H1 (cell line): ENCODE measurements around the gene TXNDC11. TPM values are rescaled to one million over a fixed set of nuclear protein-coding genes. Genes with fewer than 3 reads are reported as not detected.
"Not testable (repeated sequence)": the region's sequence is repeated elsewhere in the genome, so short reads cannot be mapped to it uniquely, and the experiment has no call there.

Source experiments
- CTCF ChIA-PET: fragments of 300-600 bp; sonication (Branson Sonifier 250); formaldehyde crosslinking; loops from one replicate; lab custom pipeline; 2021; ENCODE audit not compliant: partially characterized antibody; lab: Charles Lee
- POLR2A ChIA-PET: fragments of 300-600 bp; sonication (Branson Sonifier 250); formaldehyde crosslinking; loops from one replicate; lab custom pipeline; 2021; ENCODE audit warnings: inconsistent platforms; ENCODE audit not compliant: partially characterized antibody; lab: Charles Lee
- DNase-seq, 2 experiments: peaks; one replicate each; pipeline versions ENCODE4 v3.0.0 to v3.0.0-alpha.2; 2010 to 2022; ENCODE audit warnings: low spot score in 2 of 2, low read depth in 1 of 2, mixed read lengths in 1 of 2
- FAIRE-seq: peaks from 2 replicates; lab custom pipeline; 2011; peaks lifted over from hg19 to GRCh38; lab: Jason Lieb, UNC
- H2AFZ ChIP-seq: 2 replicates; pipeline ENCODE4 v1.8.1; 2012; ENCODE audit warnings: low read length, inconsistent platforms
- H2AK5ac ChIP-seq: 2 replicates; pipeline ENCODE4 v1.6.1; 2013; ENCODE audit warnings: low read depth, low read length
- H2BK120ac ChIP-seq: replicated peaks from 2 replicates; pipeline ENCODE3; 2013; ENCODE audit warnings: low read depth, low read length, inconsistent platforms
- H2BK12ac ChIP-seq: 2 replicates; pipeline ENCODE4 v1.6.1; 2013; ENCODE audit warnings: low read depth, low read length
- H2BK15ac ChIP-seq: 2 replicates; pipeline ENCODE4 v1.6.1; 2013; ENCODE audit warnings: low read length
- H2BK20ac ChIP-seq: 2 replicates; pipeline ENCODE4 v1.6.1; 2013; ENCODE audit warnings: low read length
- H2BK5ac ChIP-seq: 2 replicates; pipeline ENCODE4 v1.6.1; 2013; ENCODE audit warnings: low read depth, low read length
- H3K14ac ChIP-seq: 2 replicates; pipeline ENCODE4 v1.6.1; 2013; ENCODE audit warnings: inconsistent platforms; ENCODE audit not compliant: insufficient read length
- H3K18ac ChIP-seq: 2 replicates; pipeline ENCODE4 v1.6.1; 2013; ENCODE audit warnings: low read length; ENCODE audit errors: extremely low read depth
- H3K23ac ChIP-seq: 2 replicates; pipeline ENCODE4 v1.6.1; 2013; ENCODE audit warnings: inconsistent platforms; ENCODE audit not compliant: insufficient read length
- H3K23me2 ChIP-seq: 2 replicates; pipeline ENCODE4 v1.6.1; 2013; ENCODE audit warnings: low read depth, low read length
- H3K27ac ChIP-seq: 2 replicates; pipeline ENCODE4 v1.6.1; 2011; ENCODE audit warnings: low read depth, low read length, inconsistent platforms
- H3K27me3 ChIP-seq, 4 experiments: replicated peaks in 1 of 4; 1 replicate in 1 of 4; 2 replicates in 3 of 4; pipeline versions ENCODE4 v1.6.1 to v1.8.1; 2011 to 2013; ENCODE audit warnings: low read length in 3 of 4, mild to moderate bottlenecking in 3 of 4, inconsistent platforms in 2 of 4, mixed read lengths in 2 of 4, moderate library complexity in 1 of 4; ENCODE audit not compliant: control insufficient read depth in 3 of 4, insufficient read depth in 3 of 4; ENCODE audit errors: extremely low read depth in 1 of 4
- H3K36me3 ChIP-seq, 4 experiments: 2 replicates each; pipeline versions ENCODE4 v1.6.1 to v1.8.1; 2011 to 2013; ENCODE audit warnings: mild to moderate bottlenecking in 4 of 4, low read length in 3 of 4, moderate library complexity in 2 of 4, control low read depth in 1 of 4, inconsistent platforms in 1 of 4; ENCODE audit not compliant: insufficient read depth in 4 of 4, control insufficient read depth in 2 of 4
- H3K4ac ChIP-seq: replicated peaks from 2 replicates; pipeline ENCODE3; 2013; ENCODE audit warnings: low read length, low read depth, mixed read lengths, inconsistent platforms; ENCODE audit not compliant: insufficient read length
- H3K4me1 ChIP-seq, 4 experiments: replicated peaks in 1 of 4; 1 replicate in 1 of 4; 2 replicates in 3 of 4; pipeline versions ENCODE4 v1.6.1 to v1.8.1; 2011 to 2013; ENCODE audit warnings: low read length in 3 of 4, inconsistent platforms in 2 of 4, mixed read lengths in 1 of 4; ENCODE audit not compliant: insufficient read depth in 4 of 4, control insufficient read depth in 3 of 4
- H3K4me2 ChIP-seq, 2 experiments: 2 replicates each; pipeline versions ENCODE4 v1.6.1 to v1.8.1; 2011 to 2013; ENCODE audit warnings: low read depth in 2 of 2, low read length in 2 of 2, control low read depth in 1 of 2, inconsistent platforms in 1 of 2, mild to moderate bottlenecking in 1 of 2; ENCODE audit not compliant: insufficient read depth in 1 of 2
- H3K4me3 ChIP-seq, 4 experiments: fragments of 200-600, 300-600 bp in 1 of 4; sonication (generic), shearing (Covaris generic), sonication (Bioruptor Twin) in 1 of 4; 2 replicates each; pipeline versions ENCODE4 v1.5.1 to v1.8.1; 2011 to 2016; ENCODE audit warnings: low read length in 4 of 4, low read depth in 3 of 4, control low read depth in 2 of 4, inconsistent platforms in 2 of 4, mild to moderate bottlenecking in 2 of 4, mixed read lengths in 1 of 4, moderate library complexity in 1 of 4; ENCODE audit not compliant: insufficient read depth in 2 of 4; ENCODE audit errors: extremely low read depth in 1 of 4
- H3K56ac ChIP-seq: replicated peaks from 2 replicates; pipeline ENCODE3; 2013; ENCODE audit warnings: low read depth, mild to moderate bottlenecking, mixed read lengths, low read length, inconsistent platforms; ENCODE audit not compliant: insufficient read length
- H3K79me1 ChIP-seq: 2 replicates; pipeline ENCODE4 v1.6.1; 2013; ENCODE audit warnings: low read depth, low read length, control low read depth
- H3K79me2 ChIP-seq, 2 experiments: 2 replicates each; pipeline versions ENCODE4 v1.6.1 to v1.8.1; 2012 to 2013; ENCODE audit warnings: low read length in 2 of 2, mild to moderate bottlenecking in 2 of 2, inconsistent platforms in 1 of 2; ENCODE audit not compliant: insufficient read depth in 2 of 2, control insufficient read depth in 1 of 2
- H3K9ac ChIP-seq, 4 experiments: replicated peaks in 1 of 4; 1 replicate in 1 of 4; 2 replicates in 3 of 4; pipeline versions ENCODE4 v1.6.1 to v1.8.1; 2011 to 2013; ENCODE audit warnings: low read depth in 3 of 4, low read length in 3 of 4, control low read depth in 2 of 4, mild to moderate bottlenecking in 2 of 4, moderate library complexity in 2 of 4, inconsistent platforms in 1 of 4; ENCODE audit errors: extremely low read depth in 1 of 4
- H3K9me3 ChIP-seq, 2 experiments: 2 replicates each; pipeline versions ENCODE4 v1.6.1 to v1.8.1; 2012 to 2013; ENCODE audit warnings: mild to moderate bottlenecking in 2 of 2, moderate library complexity in 2 of 2, control low read depth in 1 of 2, inconsistent platforms in 1 of 2, low read depth in 1 of 2, low read length in 1 of 2, mixed read lengths in 1 of 2; ENCODE audit not compliant: insufficient read depth in 2 of 2
- H4K20me1 ChIP-seq, 2 experiments: replicated peaks in 1 of 2; 2 replicates each; pipeline versions ENCODE3 to v1.8.1; 2011 to 2013; ENCODE audit warnings: inconsistent platforms in 2 of 2, low read length in 2 of 2, mild to moderate bottlenecking in 1 of 2; ENCODE audit not compliant: insufficient read depth in 2 of 2, control insufficient read depth in 1 of 2
- H4K5ac ChIP-seq: 2 replicates; pipeline ENCODE4 v1.6.1; 2013; ENCODE audit warnings: low read length, low read depth, mixed read lengths, inconsistent platforms; ENCODE audit not compliant: insufficient read length
- H4K8ac ChIP-seq: 2 replicates; pipeline ENCODE4 v1.8.0; 2013; ENCODE audit warnings: mild to moderate bottlenecking, moderate library complexity, low read length, inconsistent platforms; ENCODE audit not compliant: insufficient read depth; ENCODE audit errors: extremely low read depth
- H4K91ac ChIP-seq: replicated peaks from 2 replicates; pipeline ENCODE3; 2013; ENCODE audit warnings: low read length, mixed read lengths, inconsistent platforms; ENCODE audit not compliant: insufficient read length
- BCL11A ChIP-seq, 2 experiments: IDR thresholded peaks; one replicate each; pipeline ENCODE4 v1.6.1; 2011; ENCODE audit warnings: low read depth in 2 of 2, low read length in 2 of 2, mild to moderate bottlenecking in 2 of 2
- CBX8 ChIP-seq: fragments of 300-800, 300-1000 bp; sonication (generic); IDR thresholded peaks from 2 replicates; pipeline ENCODE4 v1.7.1; 2016; ENCODE audit warnings: low read depth, low read length, borderline replicate concordance
- CREB1 ChIP-seq: IDR thresholded peaks from 2 replicates; pipeline ENCODE4 v1.6.1; 2012; ENCODE audit warnings: inconsistent platforms
- HDAC2 ChIP-seq, 2 experiments: fragments of 300-600 bp in 1 of 2; sonication (generic) in 1 of 2; IDR thresholded peaks; 2 replicates each; pipeline ENCODE4 v1.6.1; 2011 to 2012; ENCODE audit warnings: low read depth in 2 of 2, low read length in 2 of 2, mild to moderate bottlenecking in 2 of 2, moderate library complexity in 2 of 2, borderline replicate concordance in 1 of 2, inconsistent platforms in 1 of 2
- POLR2AphosphoS5 ChIP-seq: IDR thresholded peaks from 2 replicates; pipeline ENCODE4 v1.6.1; 2011; ENCODE audit warnings: low read depth, low read length
- SRF ChIP-seq: IDR thresholded peaks from 2 replicates; pipeline ENCODE4 v1.6.1; 2011; ENCODE audit warnings: mild to moderate bottlenecking, low read depth, low read length, moderate library complexity
- TEAD4 ChIP-seq: IDR thresholded peaks from 2 replicates; pipeline ENCODE4 v1.6.1; 2012; ENCODE audit warnings: low read depth, low read length, inconsistent platforms, mixed read lengths
- WGBS, 2 experiments: shearing (Covaris generic) in 1 of 2; methylation state at CpG; one replicate each; pipeline versions ENCODE4 v1.1.6 to v1.1.7; 2013 to 2015; ENCODE audit warnings: low lambda C conversion rate in 2 of 2, mixed read lengths in 2 of 2, inconsistent platforms in 1 of 2, low coverage in 1 of 2, missing lambda C conversion rate in 1 of 2; ENCODE audit not compliant: insufficient replicate concordance in 2 of 2, insufficient coverage in 1 of 2, insufficient read length in 1 of 2; ENCODE audit errors: extremely low coverage in 1 of 2, missing lambda C conversion rate in 1 of 2; 5-methylcytosine and 5-hydroxymethylcytosine counted together
- polyA plus RNA-seq, 7 experiments: library from polyadenylated mRNA; depleted of rRNA in 3 of 7; stranded (reverse) in 5 of 7; unstranded in 2 of 7; fragments of >200 nt in 5 of 7; fragments of 200-250 nt in 2 of 7; gene quantifications; 1 replicate in 5 of 7; 2 replicates in 1 of 7; 4 replicates in 1 of 7; pipeline versions ENCODE4 v1.2.1 to v1.2.3, GENCODE V29; 2011 to 2013; ENCODE audit warnings: missing spikeins in 2 of 7, mixed read lengths in 2 of 7
- total RNA-seq: library from RNA; stranded (reverse); fragmentation: NEBNext Ultra II Directional; extraction: Animal tissue kit (Norgen Biotek cat#: 25700); gene quantifications from 2 replicates; pipeline ENCODE4 v1.2.1, GENCODE V29; 2021

The TXNDC11 gene
- total and polyA plus RNA-seq, 2 of the 8 experiments (the other 6 are each of a cell fraction or from before 2014, with no cell fraction given): 13.5 to 13.8 TPM

DNA sequence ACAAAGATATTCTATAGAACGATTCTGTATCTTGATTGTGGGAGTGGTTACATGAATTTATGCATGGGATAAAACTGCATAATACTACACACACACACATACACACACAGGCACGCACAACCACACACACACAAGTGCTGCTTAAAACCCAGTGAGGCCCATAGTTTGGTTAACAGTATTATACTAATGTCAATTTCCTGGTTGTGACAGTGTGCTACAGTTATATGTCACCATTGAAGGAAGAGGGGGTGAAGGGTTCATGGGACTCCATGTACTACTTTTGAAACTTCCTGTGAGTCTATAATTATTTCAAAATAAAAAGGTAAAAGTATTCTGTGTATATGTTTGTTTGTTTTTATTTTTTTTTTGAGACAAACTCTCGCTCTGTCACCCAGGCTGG is 46.3 kb upstream of the TXNDC11 start (continued):
- no peak for TF ChIP-seq BCL11A (IDR thresholded peaks at IDR 0.05; ENCODE audit: low read depth in 2 of 2, low read length in 2 of 2)
- no peak for TF ChIP-seq HDAC2 (IDR thresholded peaks at IDR 0.05; ENCODE audit: borderline replicate concordance in 1 of 2, low read depth in 2 of 2, low read length in 2 of 2)
- TF ChIP-seq CBX8: no peak
- no peak for TF ChIP-seq SRF
- no peak for TF ChIP-seq TEAD4
- no peak for TF ChIP-seq POLR2AphosphoS5
- TF ChIP-seq CREB1: no peak
- TF ChIP-seq, all 59 proteins: peak for 0

DNA sequence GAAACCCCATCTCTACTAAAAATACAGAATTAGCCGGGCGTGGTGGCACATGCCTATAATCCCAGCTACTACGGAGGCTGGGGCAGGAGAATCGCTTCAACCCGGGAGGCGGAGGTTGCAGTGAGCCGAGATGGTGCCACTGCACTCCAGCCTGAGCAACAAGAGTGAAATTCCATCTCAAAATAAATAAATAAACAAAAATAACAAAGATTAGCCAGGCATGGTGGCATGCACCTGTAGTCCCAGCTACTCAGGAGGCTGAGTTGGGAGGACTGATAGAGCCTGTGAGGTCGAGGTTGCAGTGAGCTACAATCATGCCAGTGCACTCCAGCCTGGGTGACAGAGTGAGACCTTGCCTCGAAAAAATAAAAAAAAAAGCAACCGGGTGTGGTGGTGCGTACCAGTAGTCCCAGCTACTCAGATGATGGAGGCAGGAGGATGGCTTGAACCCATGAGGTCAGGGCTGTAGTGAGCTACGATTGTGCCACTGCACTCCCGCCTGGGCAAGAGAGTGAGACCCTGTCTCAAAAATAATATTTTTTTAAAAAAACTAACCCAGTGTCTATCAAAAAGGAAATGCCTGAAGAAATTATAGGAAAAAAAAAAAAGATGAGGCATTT is 42.4 kb upstream of the TXNDC11 start:
- ChIA-PET POLR2A (interaction anchor here (1.0 kb wide), 1 partner anchor 34 kb away, joined by 3 read pairs; no protein-coding TSS in a partner anchor), CTCF (interaction anchor here (0.7 to 1.3 kb wide), 3 partner anchors 70 to 315 kb away, joined by 3 to 4 read pairs (median 4); no protein-coding TSS in a partner anchor)
- not testable (repeated sequence) for H2BK12ac ChIP-seq, H3K4ac ChIP-seq, DNase-seq, H2BK15ac ChIP-seq, H3K56ac ChIP-seq, H3K36me3 ChIP-seq, FAIRE-seq, H2BK5ac ChIP-seq, H3K27ac ChIP-seq, H3K14ac ChIP-seq, H2AK5ac ChIP-seq, H3K4me1 ChIP-seq, H3K4me2 ChIP-seq, H3K18ac ChIP-seq, H3K23me2 ChIP-seq, H2BK120ac ChIP-seq, H4K5ac ChIP-seq, H2AFZ ChIP-seq, H3K27me3 ChIP-seq, H4K8ac ChIP-seq, H4K91ac ChIP-seq, H3K4me3 ChIP-seq, H2BK20ac ChIP-seq, H3K23ac ChIP-seq, H3K9me3 ChIP-seq, H3K9ac ChIP-seq, H4K20me1 ChIP-seq
- peaks cover 12% of the 10 kb centered on the region; the same call in 1 of the 2 replicates for H3K79me1 ChIP-seq
- peaks cover 0 to 64% of the 10 kb centered on the region in 2 experiments; a peak in 2 of 4 replicates for H3K79me2 ChIP-seq
- 94% methylated on average over 13 of the region's 13 CpGs; no CpG with 5 or more reads in 1 of the 2 experiments for WGBS, 2 experiments
